Cerebellar nuclear complex (tissue), 1 donor: ENCODE measurements around the gene LDB2.
"Not testable (repeated sequence)": the region's sequence is repeated elsewhere in the genome, so short reads cannot be mapped to it uniquely, and the experiment has no call there.

Experiments
- DNase-seq, 2 experiments: peaks; one replicate each; lab custom pipeline; 2025; lab: John Stamatoyannopoulos, UW

The LDB2 gene

DNA sequence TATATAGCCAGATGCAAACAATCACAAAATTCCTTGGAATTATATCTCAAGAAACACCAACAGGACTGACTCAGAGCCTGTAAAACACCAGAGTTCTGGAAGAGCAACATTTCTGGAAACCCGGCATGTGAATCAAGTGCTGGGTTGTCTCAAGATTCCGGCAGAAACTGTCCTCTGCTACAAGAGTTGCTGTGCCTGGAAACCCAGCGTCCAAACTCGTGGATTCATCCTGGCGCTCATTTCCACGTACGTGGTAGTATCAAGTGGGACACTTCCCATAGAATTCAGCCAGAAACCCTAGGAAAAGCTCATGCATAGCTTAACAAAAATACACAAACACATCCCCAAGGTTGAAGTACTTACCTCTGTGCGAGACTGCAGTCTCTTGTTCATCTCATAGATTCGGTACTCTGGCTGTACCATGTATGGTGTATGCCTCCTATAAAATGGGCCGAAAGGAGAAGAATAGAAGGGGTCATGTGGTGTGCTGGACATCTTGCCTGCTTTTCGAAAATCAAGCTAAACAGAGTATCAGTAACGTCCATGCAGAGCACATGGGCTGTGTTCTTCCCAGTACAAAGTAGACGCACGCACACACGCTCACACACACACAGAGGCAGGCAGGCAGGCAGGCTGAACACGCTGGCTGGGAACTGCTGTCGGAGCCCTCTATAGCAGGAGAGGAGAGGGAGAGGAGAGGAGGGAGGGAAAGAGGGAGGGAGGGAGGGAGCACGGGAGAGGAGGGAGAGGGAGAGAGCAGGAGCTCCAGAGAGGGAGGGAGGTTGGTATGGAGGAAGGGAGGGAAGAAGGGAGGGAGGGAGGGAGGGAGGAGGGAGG is at the start of gene LDB2:
Gene LDB2 (minus strand): TSS at position 655 of the 837 bp plus-strand sequence.
- no peak for DNase-seq

DNA sequence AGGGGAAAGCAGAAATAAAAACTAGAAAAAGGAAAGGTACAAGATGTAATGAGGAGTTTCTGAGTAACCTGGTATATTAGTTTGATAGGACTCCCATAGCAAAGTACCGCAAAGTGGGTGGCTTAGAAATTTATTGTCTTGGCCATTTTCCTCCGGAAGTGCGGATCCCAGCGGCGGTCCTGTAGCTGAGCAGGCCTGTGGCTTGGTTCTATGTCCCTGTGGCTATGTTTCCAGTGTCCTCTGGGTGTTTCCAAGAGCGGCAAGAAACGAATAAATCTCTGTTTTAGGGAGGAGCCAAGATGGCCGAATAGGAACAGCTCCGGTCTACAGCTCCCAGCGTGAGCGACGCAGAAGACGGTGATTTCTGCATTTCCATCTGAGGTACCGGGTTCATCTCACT is 44.0 kb upstream of the LDB2 start:
- no peak for DNase-seq

DNA sequence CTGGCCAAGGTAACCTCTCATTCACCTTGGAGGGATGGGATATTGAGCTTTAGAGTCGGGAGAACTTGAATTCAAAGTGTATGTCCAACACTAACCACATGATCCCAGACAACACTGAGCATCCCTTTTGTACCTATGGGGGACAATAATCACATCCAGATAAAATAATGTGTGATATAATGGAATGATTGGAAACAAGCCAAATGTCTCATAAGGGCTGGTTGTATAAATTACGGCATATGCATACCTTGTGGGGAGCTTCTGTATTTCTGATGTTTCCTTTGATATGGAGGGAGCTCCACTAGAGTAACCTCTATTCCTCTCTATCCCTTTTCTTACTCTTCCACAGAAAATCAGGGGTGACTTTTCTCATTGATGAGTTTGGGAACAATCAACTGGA is 40.7 kb upstream of the LDB2 start:
- DNase-seq = no peak

DNA sequence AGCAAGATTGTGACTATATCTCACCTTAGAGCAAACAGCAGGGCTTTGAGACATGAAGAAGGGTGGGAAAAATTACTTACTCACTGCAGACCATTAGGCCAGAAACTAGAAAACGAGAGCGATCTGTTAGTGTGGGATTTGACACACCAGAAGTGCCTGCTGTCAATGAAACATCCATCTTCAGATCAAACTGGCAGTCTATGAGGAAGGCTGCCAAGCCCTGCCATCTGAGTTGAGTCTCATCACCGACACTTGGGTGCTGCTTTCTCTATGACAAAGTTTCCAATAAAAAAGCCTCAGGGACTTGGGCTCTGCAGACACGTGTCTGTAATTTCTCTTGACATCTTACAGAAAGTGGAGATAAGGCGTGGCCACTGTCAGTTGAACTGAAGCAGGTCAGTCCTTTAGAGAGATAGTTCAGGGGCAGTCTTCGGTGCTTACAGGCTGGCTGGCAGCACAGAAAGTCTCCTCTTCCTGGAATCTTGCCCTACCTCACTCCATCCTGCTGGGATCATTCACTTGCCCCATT is 40.1 kb upstream of the LDB2 start:
- DNase-seq = no peak

DNA sequence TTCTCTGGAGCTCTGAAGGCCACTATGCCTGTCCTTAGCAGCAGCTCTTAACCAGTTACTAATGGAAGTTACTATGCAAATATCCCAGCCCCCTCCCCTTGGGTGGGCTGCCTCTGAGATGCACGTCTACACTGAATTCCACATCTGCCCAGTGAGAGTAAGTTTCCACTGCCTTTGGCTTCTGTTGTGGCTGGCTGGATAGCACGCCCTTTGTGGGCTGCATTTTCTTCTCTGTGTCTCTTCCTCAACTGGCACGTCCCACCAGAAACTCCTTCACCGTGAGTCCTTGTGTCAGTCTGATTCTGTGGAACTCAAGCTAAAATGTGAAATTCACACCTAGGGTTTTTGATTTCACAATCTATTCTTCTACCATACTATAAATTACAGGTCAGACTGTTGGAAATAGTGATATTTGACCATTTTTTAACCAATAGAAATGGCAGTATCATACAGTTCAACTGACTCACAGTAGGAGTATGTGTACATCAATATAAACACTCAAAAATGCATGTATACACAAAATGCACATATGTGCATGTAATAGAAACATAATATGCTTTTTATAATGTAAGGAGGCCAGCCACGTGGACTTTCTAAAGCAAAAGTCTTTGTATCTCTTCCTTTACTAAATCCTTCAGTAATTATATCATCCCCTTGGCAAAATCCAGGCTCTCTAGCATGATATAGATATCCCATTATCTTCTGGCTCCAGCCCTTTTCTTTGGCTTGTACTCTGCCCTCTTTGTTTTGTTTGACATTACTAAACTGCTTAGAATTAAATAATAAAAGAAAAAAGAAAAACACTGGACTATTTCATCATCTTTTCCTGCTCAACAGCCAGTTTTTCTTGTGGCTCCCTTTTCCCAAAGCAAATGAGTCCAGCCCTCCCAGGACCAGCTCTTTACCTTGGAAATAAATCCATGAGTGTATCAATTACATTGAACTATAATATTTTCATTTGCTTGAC is 33.2 kb upstream of the LDB2 start:
- DNase-seq = no peak

DNA sequence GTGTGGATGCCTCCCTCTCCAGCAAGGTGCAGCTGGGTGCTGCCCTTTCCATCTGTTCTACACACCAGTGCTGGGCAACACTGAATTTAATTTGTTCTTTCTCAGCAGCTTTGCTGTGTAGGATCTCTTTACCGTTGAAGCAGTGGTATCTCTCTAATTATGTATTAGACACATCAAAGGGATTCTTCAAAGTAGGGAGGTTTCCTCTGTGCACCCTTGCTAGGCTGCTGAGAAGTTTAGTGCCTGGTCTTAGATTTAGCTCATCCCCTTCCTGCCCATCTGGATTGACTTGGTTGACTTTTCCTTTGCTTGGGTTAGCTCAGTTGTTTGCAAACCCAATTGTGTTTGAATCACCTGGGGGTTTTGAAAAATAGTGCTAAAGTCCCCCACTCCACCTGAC is 27.8 kb upstream of the LDB2 start:
- DNase-seq = no peak

DNA sequence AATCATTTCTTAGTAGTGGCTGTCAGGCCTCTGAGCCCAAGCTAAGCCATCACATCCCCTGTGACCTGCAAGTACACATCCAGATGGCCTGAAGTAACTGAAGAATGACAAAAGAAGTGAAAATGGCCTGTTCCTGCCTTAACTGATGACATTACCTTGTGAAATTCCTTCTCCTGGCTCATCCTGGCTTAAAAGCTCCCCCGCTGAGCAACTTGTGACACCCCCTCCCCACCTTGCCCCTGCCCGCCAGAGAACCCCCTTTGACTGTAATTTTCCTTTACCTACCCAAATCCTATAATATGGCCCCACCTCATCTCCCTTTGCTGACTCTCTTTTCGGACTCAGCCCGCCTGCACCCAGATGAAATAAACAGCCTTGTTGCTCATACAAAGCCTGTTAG is 20.3 kb upstream of the LDB2 start:
- not testable (repeated sequence) for DNase-seq

DNA sequence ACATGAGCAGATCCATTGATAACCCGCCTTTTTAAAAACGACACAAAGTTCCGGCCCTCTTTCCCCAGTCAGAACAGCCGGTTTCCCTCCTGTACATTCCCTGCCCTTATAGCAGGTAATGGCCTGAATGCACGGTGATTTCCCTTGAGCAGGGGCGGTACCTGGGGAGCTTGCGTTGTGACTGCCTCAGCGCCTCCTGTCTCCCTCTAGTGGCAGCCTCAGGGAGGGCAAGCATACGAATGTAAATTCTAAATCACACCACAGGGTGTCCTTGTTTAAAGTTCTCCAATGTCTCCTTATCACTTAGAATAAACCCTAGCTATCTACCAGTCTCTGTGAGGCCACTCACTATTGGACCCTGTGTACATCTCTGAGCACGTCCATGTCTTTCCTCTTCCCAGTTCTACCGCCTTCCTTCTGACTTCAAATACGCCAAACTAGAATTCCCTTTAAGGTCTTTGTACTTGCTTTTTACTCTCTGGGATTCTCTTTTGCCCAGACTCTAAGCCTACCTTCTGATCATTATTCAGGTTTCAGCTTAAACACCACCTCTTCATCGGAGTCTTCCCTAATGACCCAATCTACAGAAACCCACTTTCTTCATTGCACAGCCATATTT is 18.4 kb upstream of the LDB2 start:
- DNase-seq = no peak

DNA sequence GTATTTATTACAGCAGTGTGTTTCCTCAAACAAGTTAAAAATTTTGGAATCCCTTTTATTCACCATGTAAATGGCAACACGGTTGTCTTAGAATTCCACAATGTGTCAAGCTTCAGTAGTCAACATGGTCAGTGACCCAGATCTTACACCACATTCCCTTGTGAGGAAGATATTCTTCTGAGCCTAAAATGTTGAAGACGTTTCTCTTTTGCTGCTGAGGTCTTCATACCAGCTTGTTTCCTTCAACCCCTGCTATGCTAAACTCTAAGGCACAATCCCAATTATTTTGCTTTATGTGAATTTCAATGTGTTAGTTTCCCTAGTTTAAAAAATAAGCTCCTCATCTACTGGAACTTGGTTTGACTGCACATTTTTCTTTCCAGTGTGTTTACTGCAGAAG is 17.6 kb upstream of the LDB2 start:
- DNase-seq = no peak

DNA sequence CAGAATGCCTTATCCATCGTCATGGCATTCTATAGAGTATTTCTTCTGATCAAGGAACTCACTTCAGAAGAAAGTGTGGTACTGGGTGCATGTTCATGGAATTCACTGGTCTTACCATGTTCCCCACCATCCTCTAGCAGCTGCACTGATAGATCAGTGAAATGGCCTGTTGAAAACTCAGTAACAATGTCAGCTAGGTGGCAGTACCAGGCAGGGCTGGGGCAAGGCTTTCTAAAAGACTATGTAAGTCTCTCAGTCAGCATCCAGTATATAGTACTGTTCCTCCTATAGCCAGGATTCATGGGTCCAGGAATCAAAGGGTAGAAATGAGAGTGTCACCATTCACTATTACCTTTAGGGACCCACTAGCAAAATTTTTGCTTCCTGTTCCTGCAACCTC is 15.8 kb upstream of the LDB2 start:
- DNase-seq = no peak

DNA sequence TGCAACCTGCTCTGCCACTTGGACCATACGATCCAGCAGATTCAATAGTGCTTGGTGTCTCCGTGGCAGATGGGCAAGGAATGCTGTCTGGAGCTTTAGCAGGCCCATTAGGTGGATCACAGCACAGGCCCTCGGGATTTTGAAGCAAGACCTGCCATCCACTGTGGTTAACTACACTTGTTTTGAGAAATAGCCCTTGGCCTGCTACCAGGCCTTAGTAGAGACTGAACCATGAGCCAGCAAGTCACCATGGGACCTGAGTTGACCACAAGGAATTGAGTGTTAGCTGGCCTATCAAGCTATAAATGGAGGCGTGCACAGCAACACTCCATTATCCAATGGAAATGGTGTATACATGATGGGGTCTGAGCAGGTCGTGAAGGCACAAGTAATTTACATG is 14.5 kb upstream of the LDB2 start:
- no peak for DNase-seq

DNA sequence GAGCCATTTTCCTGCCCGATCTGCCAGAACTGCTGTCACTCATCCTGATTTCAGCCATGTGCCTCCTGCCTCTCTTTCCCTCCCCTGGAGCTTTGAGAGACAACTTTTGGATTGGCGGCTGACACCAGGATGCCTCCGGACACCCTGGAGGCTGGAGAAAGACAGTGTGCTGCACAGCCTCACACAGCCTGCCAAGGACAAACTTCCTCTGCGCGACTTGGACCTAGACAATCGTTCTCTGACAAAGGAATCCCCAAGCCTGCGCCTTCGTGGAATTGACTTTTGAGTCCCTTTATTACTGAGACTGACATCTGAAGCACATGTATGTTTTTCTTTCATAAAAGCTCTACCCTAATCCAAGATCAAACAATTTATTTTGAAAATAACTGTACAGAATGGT is 10.8 kb upstream of the LDB2 start:
- DNase-seq = no peak

DNA sequence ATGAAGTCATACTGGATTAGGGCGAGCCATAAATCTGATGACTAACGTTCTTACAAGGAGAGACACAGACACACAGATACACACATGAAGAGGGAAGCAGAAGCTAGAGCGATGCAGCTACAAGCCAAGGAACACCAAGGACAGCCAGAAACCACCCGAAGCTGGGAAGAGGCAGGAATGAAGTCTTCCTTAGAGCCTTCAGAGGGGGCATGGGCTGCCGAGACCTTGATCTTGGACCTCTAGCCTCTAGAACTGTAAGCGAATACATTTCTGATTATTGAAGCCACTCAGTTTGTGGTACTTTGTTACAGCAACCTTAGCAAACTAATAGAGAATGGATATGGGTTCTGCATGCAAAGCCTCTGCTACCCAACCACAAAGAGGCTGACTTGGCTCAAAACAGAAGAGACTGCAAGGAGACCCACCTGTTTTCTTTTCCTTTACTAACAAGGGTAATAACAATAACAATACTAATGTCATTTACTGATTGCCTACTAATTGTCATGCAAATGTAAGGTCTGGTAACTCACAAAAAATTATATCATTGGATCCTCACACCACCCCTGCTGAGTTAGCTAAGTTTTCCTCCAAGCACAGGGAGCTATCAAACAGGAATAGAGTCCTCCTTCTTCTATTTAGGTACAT is 10.1 kb upstream of the LDB2 start:
- no peak for DNase-seq

DNA sequence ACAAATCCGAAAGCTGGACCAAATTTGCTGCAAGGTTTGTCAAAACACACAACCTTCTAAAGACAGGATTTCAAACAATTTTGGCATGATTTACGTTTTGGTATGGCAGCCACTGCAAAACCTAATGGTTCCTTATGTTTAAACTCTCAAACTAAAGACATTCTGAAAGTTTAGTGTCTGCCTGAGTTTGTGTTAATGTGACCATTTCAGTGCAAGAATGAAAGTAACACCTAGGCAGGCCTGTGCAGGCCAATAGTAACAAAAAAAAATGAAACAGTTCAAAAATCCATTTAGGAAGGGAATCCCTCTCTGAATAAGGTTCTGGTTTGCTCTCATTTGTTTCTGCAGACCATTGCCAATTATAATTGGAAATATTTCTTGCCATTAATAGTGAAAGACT is 1.9 kb upstream of the LDB2 start:
- no peak for DNase-seq

DNA sequence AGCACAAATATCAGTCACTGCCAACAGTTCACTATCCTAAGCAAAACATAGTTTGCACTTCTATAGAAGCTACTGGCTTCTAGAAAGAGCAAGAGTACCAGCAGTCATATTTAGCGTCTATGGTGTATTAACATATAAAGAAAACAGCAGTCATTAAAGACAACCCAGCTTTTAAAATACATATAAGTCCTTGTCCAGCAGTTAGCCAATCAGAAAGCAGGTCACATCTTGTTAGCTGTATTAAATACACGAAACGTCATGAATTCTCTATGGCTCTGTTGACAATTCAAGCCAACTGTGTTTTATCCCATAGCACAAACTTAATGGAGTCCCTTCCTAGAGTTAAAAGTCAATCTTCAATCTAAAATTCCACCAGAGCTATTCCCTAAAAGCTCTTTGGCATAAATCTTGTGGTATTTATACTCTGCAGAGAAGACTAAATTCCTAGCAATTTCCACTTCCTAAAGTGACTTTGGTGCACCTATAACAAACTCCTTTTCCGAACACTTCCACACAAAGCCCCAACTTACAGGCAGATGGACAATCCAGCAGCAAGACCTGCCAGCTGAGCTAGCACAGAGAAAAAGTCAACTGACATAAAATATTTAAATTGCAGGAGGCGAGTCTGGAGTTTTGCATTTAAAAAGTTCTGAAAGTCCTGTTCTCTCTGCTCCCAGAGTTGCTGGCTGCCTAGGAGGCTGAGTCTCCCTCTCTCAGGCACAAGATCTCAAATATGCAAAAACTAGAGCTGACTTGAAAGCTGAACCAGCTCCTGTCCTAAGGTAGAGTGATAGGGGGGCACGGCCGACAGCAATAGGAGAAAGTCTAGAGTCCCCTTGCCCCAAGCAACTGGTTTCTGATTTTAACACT is 1.3 kb downstream of the LDB2 start:
- no peak for DNase-seq

DNA sequence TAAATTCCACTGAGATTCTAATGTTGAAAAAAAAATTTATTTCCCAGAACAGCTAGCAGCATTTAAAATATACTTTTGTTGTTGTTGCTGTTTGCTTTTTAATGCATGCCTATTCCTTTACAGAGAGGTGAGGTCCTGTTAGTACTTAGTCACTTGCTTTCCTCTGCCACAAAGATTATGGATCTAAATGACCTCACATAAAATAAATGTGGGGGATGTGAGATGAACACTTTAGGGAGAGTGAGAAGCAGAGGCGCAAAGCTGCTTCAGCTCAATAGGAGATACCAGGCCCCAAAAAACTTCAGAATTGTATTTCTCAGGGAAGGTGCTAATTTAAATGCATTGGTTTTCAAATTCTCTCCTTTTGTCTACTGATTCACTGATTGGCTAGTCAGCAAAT is 4.0 kb downstream of the LDB2 start:
- no peak for DNase-seq

DNA sequence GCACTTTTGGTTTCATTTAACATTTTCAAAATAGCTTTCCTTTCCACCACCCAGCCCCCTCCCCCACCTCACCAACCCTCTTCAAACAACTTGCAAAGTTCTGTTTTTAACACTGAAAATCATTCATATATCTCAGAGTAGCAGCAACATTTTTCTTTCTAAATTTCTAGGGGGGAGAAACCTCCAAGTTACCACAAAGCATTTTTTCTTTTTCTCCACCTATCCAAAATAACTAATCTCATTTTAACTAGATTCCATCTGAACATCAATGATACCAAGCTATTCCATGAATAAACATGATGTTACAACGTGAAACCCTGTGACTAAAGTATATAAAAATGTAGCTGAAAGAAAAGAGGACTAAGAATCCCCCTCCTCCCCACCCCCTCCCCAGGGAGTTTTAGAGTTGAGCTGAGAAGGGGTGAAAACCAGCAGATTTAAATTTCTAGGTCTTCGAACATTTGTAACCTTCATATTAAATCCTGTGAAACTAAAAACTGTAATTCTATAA is 5.2 kb downstream of the LDB2 start:
- DNase-seq = no peak

DNA sequence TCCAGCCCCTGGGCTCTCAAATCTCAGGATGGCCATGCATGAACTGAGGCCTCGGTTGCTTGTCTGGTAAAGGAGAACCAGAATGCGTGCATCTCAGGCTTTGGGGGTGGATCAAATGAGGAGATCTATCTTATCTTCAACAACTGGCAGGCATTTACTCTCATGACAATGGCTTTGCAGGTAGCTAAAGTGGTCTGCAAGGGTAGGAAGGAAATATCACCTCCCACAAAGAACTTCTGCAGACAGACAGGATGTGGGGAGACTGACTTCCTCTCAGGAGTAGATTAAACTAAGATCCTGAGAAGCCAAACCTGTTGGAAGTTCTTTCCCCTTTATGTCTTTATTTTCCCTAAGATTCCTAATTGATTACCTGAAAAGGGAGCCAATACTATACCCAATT is 7.8 kb downstream of the LDB2 start:
- DNase-seq = no peak

DNA sequence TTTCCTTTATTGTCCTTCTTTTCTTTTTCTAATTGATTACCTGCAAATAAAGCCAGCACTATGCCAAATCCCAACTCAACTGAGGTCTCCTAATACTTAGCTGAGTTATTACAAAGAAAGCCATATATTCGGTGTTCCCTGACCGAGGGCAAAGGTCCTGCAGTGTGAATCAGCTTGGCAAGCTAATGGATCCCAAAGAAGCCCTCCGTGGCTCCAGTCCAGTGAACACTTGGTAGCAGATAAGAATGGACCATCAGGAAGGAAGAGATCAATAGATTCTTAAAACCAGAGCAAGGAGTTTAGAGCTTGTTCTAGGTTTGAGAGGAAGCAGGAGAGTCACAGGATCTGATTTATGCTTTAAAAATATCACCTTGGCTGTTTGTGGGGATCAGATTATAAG is 8.5 kb downstream of the LDB2 start:
- no peak for DNase-seq

DNA sequence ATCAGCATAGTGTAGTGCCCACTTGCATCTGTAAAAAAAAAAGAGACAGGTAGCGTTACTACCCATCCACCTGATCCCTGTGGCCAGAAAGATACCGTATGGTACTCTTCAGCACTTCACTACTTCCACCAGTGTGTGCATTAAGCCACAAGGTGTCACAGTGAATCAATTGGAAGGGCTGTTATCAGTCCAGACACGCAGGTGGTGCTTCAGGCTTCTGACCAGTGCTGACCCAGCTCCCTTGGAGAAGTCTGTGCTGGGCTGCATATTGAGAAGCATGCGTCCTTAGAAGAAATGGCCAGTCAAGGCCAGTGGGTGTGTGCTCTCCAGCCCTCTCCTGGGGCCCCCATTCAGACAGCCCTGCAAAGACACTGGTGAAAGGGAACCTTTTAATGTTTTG is 10.6 kb downstream of the LDB2 start:
- no peak for DNase-seq
